ENCODE results near the gene FAM216B.
"Not testable (repeated sequence)": the region's sequence is repeated elsewhere in the genome, so short reads cannot be mapped to it uniquely, and the experiment has no call there.

The FAM216B gene

GRCh38 chr13:42814868-42815267, 33.5 kb downstream of the FAM216B start:
- Histone ChIP-seq H3K27ac (no peak overlapping the region), H3K4me3 (no peak overlapping the region), H3K9me3 (peaks cover 0 to 3% (median 0%) of the 10 kb centered on the region in 3 donors), H3K4me1 (no peaks in the 10 kb centered on the region), H3K36me3 (no peaks in the 10 kb centered on the region), H3K27me3 (no peaks in the 10 kb centered on the region)
- no peak for DNase-seq
- no peak for TF ChIP-seq CTCF (IDR thresholded peaks at IDR 0.05)
- intact Hi-C loops (cut with DNase I; ENCODE audit: low total_unique reads), result no loop called here

- Histone ChIP-seq H3K36me3 (no peaks in the 10 kb centered on the region), H3K27me3 (no peaks in the 10 kb centered on the region), H3K9me3 (peaks cover 0 to 3% (median 0%) of the 10 kb centered on the region in 3 donors), H3K4me3 (no peak overlapping the region), H3K4me1 (no peaks in the 10 kb centered on the region), H3K27ac (no peak overlapping the region)
- TF ChIP-seq CTCF (IDR thresholded peaks at IDR 0.05), result no peak
- DNase-seq, result no peak
- intact Hi-C loops (cut with DNase I; ENCODE audit: low total_unique reads), result no loop called here
Measured at GRCh38 chr13:42815681-42816080, 34.3 kb downstream of the FAM216B start.

GRCh38 chr13:42816538-42816937, 35.2 kb downstream of the FAM216B start:
- H3K27ac ChIP-seq, result no peak overlapping the region
- no peak for DNase-seq
- H3K4me3 ChIP-seq, result no peak overlapping the region
- TF ChIP-seq CTCF (IDR thresholded peaks at IDR 0.05), result no peak
- H3K9me3 ChIP-seq, result peaks cover 0 to 3% (median 0%) of the 10 kb centered on the region in 3 donors
- intact Hi-C loops (cut with DNase I; ENCODE audit: low total_unique reads), result no loop called here
- H3K27me3 ChIP-seq, result no peaks in the 10 kb centered on the region
- H3K4me1 ChIP-seq, result no peaks in the 10 kb centered on the region
- no peaks in the 10 kb centered on the region for H3K36me3 ChIP-seq

GRCh38 chr13:42819687-42820086, 38.3 kb downstream of the FAM216B start:
- H3K9me3 ChIP-seq; intact Hi-C loops (cut with DNase I; ENCODE audit: low total_unique reads); H3K4me3 ChIP-seq; H3K36me3 ChIP-seq; H3K4me1 ChIP-seq; H3K27me3 ChIP-seq; DNase-seq; H3K27ac ChIP-seq: not testable (repeated sequence)

GRCh38 chr13:42820451-42820850, 39.1 kb downstream of the FAM216B start:
- Histone ChIP-seq H3K4me3 (no peak overlapping the region), H3K9me3 (peaks cover 0 to 3% (median 0%) of the 10 kb centered on the region in 3 donors), H3K27ac (no peak overlapping the region), H3K4me1 (no peaks in the 10 kb centered on the region), H3K27me3 (no peaks in the 10 kb centered on the region), H3K36me3 (no peaks in the 10 kb centered on the region)
- intact Hi-C loops (cut with DNase I; ENCODE audit: low total_unique reads), result no loop called here
- no peak for TF ChIP-seq CTCF (IDR thresholded peaks at IDR 0.05)
- DNase-seq, result no peak

- Histone ChIP-seq H3K36me3 (no peaks in the 10 kb centered on the region), H3K4me3 (no peak overlapping the region), H3K27me3 (no peaks in the 10 kb centered on the region), H3K9me3 (peaks cover 0 to 3% (median 0%) of the 10 kb centered on the region in 3 donors), H3K4me1 (no peaks in the 10 kb centered on the region), H3K27ac (no peak overlapping the region)
- no peak for DNase-seq
- TF ChIP-seq CTCF (IDR thresholded peaks at IDR 0.05), result no peak
- intact Hi-C loops (cut with DNase I; ENCODE audit: low total_unique reads), result no loop called here
Measured at GRCh38 chr13:42821437-42821836, 40.1 kb downstream of the FAM216B start.
